Esophagus squamous epithelium (tissue), 5 donors: ENCODE measurements around the gene RIOK3. TPM values are rescaled to one million over a fixed set of nuclear protein-coding genes. Genes with fewer than 3 reads are reported as not detected.

Experiments used
- DNase-seq: peaks from one replicate; lab custom pipeline; 2025; lab: John Stamatoyannopoulos, UW
- H3K27ac ChIP-seq, 4 donors: fragments of 200-600 bp; sonication (generic); one replicate each; pipeline ENCODE4 v1.5.1; 2016 to 2019; ENCODE audit warnings: mild to moderate bottlenecking in 1 of 4
- H3K27me3 ChIP-seq, 4 donors: fragments of 200-600 bp; sonication (generic); 1 replicate in 3 of 4; 2 replicates in 1 of 4; pipeline versions ENCODE4 v1.5.1 to v1.6.0; 2017 to 2021; ENCODE audit warnings: antibody characterized with exemption in 1 of 4
- H3K36me3 ChIP-seq, 3 donors: fragments of 200-600 bp; sonication (generic); one replicate each; pipeline ENCODE4 v1.5.1; 2016 to 2019
- H3K4me1 ChIP-seq, 3 donors: fragments of 200-600 bp; sonication (generic); one replicate each; pipeline ENCODE4 v1.5.1; 2017 to 2019
- H3K4me3 ChIP-seq, 4 donors: fragments of 200-600 bp; sonication (generic); 1 replicate in 3 of 4; 2 replicates in 1 of 4; pipeline ENCODE4 v1.5.1; 2016 to 2019; ENCODE audit warnings: mild to moderate bottlenecking in 2 of 4, moderate library complexity in 1 of 4
- H3K9me3 ChIP-seq, 3 donors: fragments of 200-600 bp; sonication (generic); one replicate each; pipeline ENCODE4 v1.5.1; 2016 to 2019
- CTCF ChIP-seq, 6 experiments: fragments of 450-650 bp in 4 of 6; fragments of 200-600 bp in 2 of 6; sonication (generic) in 2 of 6; IDR thresholded peaks; one replicate each; pipeline ENCODE4 v1.5.1; 2016 to 2019; ENCODE audit warnings: antibody characterized with exemption in 6 of 6, mild to moderate bottlenecking in 4 of 6, moderate library complexity in 4 of 6
- POLR2A ChIP-seq, 4 donors: fragments of 450-650 bp; IDR thresholded peaks; one replicate each; pipeline ENCODE4 v1.6.1; 2017; ENCODE audit warnings: antibody characterized with exemption in 4 of 4, mild to moderate bottlenecking in 4 of 4, moderate library complexity in 3 of 4
- WGBS, 2 donors: methylation state at CpG; one replicate each; pipeline ENCODE4 v1.1.5; 2018; 5-methylcytosine and 5-hydroxymethylcytosine counted together
- intact Hi-C: fragments of 100-400 bp; cut with DNase I; formaldehyde crosslinking; loops from one replicate; pipeline ENCODE4 v1.15.0; 2022
- total RNA-seq, 4 donors: library from RNA; depleted of rRNA; stranded (reverse); fragments of >200 nt; gene quantifications; one replicate each; pipeline ENCODE4 v1.1.0, GENCODE V29; 2016
- donor health status: DM: yes; HTN: yes; CAD: no.

RIOK3 gene
- total RNA-seq, 4 donors from 2014 or later, result 58.4 to 140 (median 84.4) TPM

GRCh38 chr18:23438046-23438377 lies 15.1 kb upstream of the RIOK3 start:
- TF ChIP-seq POLR2A (IDR thresholded peaks at IDR 0.05) (no peak), CTCF (IDR thresholded peaks at IDR 0.05) (no peak)
- WGBS, 2 donors, result 24 to 34% methylated on average over 5 of the region's 5 CpGs
- no peaks in the 10 kb centered on the region for H3K9me3 ChIP-seq
- intact Hi-C loops, result no loop called here
- no peaks in the 10 kb centered on the region for H3K27me3 ChIP-seq
- H3K27ac ChIP-seq, result peak overlapping the region in 3 of 4 donors; percentile 68 to 79 (median 71)
- no peaks in the 10 kb centered on the region for H3K36me3 ChIP-seq
- H3K4me3 ChIP-seq, result peak overlapping the region; percentile 67 to 90 (median 77)
- no peak for DNase-seq
- peaks cover 7 to 22% (median 10%) of the 10 kb centered on the region in 3 donors for H3K4me1 ChIP-seq

DNA sequence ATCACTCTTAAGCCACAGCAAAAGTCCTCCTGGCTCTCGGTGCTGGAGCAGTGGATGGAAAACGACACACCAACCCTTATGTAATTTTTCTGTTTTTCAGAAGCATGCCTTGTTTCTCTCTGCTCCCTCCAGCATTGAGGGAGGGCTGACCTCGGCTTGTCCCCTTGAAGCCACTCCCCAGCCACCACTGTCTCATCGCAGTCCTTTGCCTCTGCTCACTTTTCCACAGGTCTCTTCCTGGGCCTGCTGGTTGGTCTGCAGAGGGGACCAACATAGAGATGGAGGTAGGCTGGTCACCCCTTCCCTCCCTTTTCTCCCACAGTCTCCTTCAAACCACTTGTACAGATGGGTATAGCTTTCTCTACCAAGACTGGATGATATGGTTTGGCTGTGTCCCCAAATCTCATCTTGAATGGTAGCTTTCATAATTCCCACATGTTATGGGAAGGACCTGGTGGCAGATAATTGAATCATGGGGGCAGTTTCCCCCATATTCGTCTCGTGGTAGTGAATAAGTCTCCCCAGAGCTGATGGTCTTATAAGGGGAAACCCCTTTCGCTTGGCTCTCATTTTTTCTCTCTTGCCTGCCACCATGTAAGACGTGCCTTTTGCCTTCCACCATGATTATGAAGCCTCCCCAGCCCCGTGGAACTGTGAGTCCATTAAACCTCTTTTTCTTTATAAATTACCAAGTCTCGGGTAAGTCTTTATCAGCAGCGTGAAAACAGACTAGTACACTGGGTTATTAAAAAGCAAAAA lies 14.3 kb upstream of the RIOK3 start:
- Histone ChIP-seq H3K36me3 (no peaks in the 10 kb centered on the region), H3K27me3 (no peaks in the 10 kb centered on the region), H3K4me1 (peaks cover 7 to 22% (median 10%) of the 10 kb centered on the region in 3 donors), H3K9me3 (no peaks in the 10 kb centered on the region), H3K4me3 (peak overlapping the region in 1 of 4 donors; percentile 90), H3K27ac (no peak overlapping the region)
- WGBS, 2 donors, result 82 to 83% methylated on average over 11 of the region's 11 CpGs
- intact Hi-C loops, result no loop called here
- DNase-seq, result no peak
- TF ChIP-seq CTCF (IDR thresholded peaks at IDR 0.05) (no peak), POLR2A (IDR thresholded peaks at IDR 0.05) (no peak)

DNA sequence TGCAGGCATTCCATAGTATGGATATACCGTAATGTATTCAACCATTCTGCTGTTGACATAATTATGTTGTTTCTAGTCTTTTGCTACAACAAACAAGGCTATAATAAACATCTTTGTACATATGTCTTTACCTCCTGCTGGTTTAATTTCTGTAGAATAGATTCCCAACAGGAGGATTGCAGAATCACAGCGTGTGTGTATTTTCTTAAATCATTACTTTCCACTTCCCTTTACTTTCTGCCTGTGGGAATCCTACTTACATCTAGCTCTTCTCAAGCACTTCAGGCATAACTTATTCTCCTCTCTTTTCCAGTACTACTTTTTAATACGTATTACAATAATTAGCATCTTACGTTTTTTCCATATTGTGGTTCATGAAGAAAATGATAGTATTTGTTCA lies 13.0 kb upstream of the RIOK3 start:
- no peaks in the 10 kb centered on the region for H3K36me3 ChIP-seq
- no peak overlapping the region for H3K27ac ChIP-seq
- peaks cover 7 to 22% (median 10%) of the 10 kb centered on the region in 3 donors for H3K4me1 ChIP-seq
- H3K4me3 ChIP-seq, result no peak overlapping the region
- H3K27me3 ChIP-seq, result peaks cover 0 to 3% (median 0%) of the 10 kb centered on the region in 4 donors
- WGBS, 2 donors, result 75 to 77% methylated on average over 4 of the region's 4 CpGs
- TF ChIP-seq POLR2A (IDR thresholded peaks at IDR 0.05) (no peak), CTCF (IDR thresholded peaks at IDR 0.05) (no peak)
- no peak for DNase-seq
- intact Hi-C loops, result no loop called here
- no peaks in the 10 kb centered on the region for H3K9me3 ChIP-seq

DNA sequence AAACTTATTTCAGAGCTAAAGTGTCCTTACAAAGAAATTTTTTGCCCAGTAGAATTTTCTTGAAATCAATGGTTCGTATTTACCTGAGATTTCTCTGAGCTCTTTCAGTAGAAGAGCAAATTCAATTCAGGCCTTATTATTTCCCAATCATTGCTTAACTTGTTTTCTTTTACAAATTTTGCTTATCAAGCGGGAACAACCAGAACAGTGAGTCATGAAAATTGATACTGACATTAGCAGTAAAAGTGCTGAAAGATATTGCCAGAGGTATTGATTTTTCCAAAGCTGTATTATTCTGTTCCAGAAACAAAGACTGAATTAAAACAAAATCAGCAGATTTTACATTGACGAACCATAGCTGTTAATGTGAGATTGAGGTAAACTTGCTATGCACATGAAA lies 10.1 kb upstream of the RIOK3 start:
- DNase-seq, result no peak
- 85 to 89% methylated on average over 3 of the region's 3 CpGs for WGBS, 2 donors
- Histone ChIP-seq H3K4me1 (peaks cover 0 to 7% (median 0%) of the 10 kb centered on the region in 3 donors), H3K4me3 (no peak overlapping the region), H3K27ac (no peak overlapping the region), H3K27me3 (peaks cover 0 to 3% (median 0%) of the 10 kb centered on the region in 4 donors), H3K9me3 (no peaks in the 10 kb centered on the region), H3K36me3 (no peaks in the 10 kb centered on the region)
- intact Hi-C loops, result no loop called here
- TF ChIP-seq CTCF (IDR thresholded peaks at IDR 0.05) (no peak), POLR2A (IDR thresholded peaks at IDR 0.05) (no peak)

GRCh38 chr18:23448291-23448690 lies 4.8 kb upstream of the RIOK3 start:
- intact Hi-C loops, result no loop called here

More at GRCh38 chr18:23448291-23448690, 4.8 kb upstream of the RIOK3 start:
- Histone ChIP-seq H3K4me1 (peaks cover 0 to 11% (median 3%) of the 10 kb centered on the region in 3 donors), H3K36me3 (no peaks in the 10 kb centered on the region), H3K4me3 (no peak overlapping the region), H3K9me3 (no peaks in the 10 kb centered on the region), H3K27me3 (peaks cover 0 to 3% (median 0%) of the 10 kb centered on the region in 4 donors), H3K27ac (no peak overlapping the region)
- 82 to 86% methylated on average over 1 of the region's 1 CpG for WGBS, 2 donors
- DNase-seq, result no peak
- no peak for TF ChIP-seq POLR2A (IDR thresholded peaks at IDR 0.05)
- TF ChIP-seq CTCF (IDR thresholded peaks at IDR 0.05), result no peak
